Tibial nerve (tissue), 4 donors: ENCODE data around the gene SMARCD2.

Source experiments
- CTCF ChIP-seq, 5 experiments: fragments of 200-600 bp in 3 of 5; fragments of 450-650 bp in 2 of 5; sonication (generic) in 3 of 5; IDR thresholded peaks; one replicate each; pipeline ENCODE4 v1.5.1; 2016 to 2019; ENCODE audit warnings: antibody characterized with exemption in 5 of 5, mild to moderate bottlenecking in 3 of 5, moderate library complexity in 2 of 5
- EP300 ChIP-seq, 2 donors: sonication (generic); formaldehyde crosslinking; IDR thresholded peaks; one replicate each; pipeline ENCODE4 v1.6.1; 2017; ENCODE audit warnings: antibody characterized with exemption in 2 of 2, mild to moderate bottlenecking in 1 of 2

DNA sequence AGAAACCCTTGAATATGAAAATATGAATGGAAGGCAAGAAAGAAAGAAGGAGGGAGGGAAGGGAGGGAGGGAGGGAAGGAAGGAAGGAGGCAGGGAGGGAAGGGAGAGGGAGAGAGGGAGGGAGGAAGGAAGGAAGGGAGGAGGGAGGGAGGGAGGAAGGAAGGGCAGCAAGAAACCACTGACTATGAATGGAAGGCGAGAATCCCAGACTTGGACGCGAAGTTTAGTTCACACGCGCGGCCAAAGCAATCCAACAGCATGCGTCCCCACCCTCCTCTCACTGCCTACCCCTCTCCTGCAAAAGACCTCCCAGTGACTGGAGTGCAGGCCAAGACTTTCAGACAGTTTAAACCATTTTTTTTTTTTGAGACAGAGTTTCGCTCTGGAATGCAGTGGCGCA, 7.9 kb upstream of the SMARCD2 start:
- TF ChIP-seq EP300 (IDR thresholded peaks at IDR 0.05) = no peak
- no peak for TF ChIP-seq CTCF (IDR thresholded peaks at IDR 0.05)
